Measurements from ENCODE around the gene ARHGAP1.
"Not testable (repeated sequence)": the region's sequence is repeated elsewhere in the genome, so short reads cannot be mapped to it uniquely, and the experiment has no call there.

Gene ARHGAP1

DNA sequence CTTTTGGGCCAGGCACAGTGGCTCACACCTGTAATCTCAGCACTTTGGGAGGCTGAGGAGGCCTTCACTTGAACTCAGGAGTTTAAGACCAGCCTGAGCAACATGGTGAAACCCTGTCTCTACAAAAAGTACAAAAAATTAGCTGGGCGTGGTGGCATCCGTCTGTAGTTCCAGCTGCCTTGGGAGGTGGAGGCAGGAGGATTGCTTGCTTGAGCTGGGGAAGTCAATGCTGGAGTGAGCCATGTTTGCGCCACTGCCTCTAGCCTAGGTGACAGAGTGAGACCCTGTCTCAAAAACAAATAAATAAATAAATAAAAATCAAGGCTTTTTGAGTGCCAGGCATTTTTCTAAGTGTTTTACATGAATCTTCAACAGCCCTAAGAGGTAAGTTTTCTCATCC, 29.9 kb downstream of the ARHGAP1 start:
- DNase-seq = not testable (repeated sequence)

- DNase-seq = peak; percentile 8 to 23
Observed at GRCh38 chr11:46669711-46670139, 30.7 kb downstream of the ARHGAP1 start.

- DNase-seq = no peak
Observed at GRCh38 chr11:46668480-46669085, 31.8 kb downstream of the ARHGAP1 start.

- DNase-seq = no peak
Observed at GRCh38 chr11:46667043-46667481, 33.4 kb downstream of the ARHGAP1 start.

DNA sequence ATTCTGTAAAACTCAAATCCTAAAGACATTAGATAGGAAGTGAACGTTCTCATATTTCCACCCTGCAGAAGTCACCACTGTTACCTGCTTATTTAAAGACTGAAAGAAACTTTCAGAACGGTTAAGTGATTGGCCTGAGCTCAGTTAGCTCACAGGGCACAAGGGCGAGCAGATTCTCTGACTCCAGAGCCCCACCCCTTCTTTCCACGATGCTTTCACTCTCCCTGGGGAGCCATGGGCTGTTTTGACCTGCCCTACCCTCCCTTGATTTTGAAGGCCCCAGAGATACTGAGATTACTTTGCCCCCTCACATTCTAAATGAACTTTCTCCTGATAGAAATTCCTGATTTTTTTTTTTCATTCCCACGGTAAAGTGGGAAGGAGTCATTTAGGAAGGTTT, 33.9 kb downstream of the ARHGAP1 start:
- no peak for DNase-seq

DNA sequence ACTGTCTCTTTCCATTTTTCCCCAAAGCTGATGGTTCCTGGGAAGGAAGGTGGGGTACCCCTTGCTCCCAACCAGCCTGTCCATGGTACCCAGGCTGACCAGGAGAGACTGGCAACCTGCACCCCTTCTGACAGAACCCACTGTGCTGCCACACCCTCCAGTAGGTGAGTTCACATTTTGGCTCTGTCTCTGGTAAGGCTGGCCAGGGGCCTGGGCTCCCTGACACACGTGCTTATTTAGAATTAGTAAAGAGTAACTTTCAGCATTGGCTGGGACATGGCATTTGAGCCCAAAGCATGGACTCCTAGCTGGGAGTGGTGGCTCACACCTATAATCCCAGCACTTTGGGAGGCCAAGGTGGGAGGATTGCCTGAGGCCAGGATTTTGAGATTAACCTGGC, 35.1 kb downstream of the ARHGAP1 start:
- DNase-seq = no peak

DNA sequence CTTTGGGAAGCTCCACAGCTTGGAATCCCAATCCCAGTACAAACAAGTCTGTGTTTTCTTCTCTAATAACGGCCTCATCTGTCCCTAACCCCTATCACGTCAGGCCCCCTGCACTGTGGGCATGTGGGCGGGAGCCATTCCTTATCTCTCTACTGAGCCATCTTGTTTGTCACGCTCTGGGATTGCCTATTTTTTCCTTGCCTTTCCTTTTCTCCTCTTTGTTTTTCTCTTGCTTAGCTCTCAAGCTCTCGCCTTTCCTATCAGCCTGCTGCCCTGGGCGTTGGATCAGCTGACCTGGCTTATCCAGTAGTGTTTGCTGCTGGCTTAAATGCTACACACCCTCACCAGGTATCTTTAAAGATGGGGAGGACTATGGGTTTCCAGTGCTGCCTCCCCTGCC, 35.8 kb downstream of the ARHGAP1 start:
- no peak for DNase-seq

DNA sequence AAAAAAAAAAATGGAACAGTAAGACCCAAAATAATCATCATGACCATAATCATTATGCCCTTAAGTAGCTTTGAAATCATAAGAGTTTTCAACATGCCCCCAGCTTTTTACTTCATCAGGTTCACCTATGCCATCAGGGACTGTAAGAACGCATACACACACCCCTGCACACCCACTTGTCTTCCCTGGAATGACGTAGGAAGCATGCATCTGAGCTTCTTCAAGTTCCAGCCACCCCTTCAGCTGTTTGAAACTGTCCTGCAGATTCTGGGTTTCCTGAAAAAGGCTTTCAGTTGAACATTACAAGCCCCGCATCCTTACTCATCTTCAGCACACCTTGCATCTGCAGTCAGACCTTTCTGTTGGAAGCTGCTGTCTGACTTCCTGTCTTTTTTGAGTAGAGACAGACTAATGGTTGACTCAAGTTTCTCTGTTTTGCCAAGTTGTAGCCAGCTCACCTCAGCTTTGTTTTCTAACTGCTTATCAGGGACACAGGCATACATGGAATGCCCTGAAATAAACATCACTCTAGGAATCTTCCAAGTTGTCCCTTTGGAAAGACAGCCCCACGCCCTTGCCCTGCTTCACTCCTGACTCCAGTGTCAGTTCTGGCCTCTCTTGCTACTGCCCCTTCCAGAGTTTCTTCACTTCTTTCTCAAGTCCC, 37.0 kb downstream of the ARHGAP1 start:
- DNase-seq = no peak

DNA sequence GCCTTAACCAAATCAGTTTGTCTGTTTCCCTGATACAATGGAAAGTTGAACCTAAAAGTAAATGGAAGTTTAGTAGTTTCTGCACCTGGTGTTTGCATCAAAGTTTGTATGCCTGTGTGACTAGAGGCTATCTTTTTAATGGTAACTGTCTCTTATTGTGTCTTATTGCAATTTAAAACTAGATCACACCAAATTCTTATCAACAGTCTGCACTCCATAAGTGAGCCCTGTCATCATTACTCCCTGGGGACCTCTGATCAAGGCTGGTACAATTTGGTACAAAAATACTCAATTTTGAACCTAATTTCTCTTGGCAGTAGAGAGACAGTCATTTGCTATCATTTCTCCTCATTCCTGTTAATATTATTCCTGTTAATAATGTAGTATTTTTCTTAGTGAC, 38.1 kb downstream of the ARHGAP1 start:
- no peak for DNase-seq

DNA sequence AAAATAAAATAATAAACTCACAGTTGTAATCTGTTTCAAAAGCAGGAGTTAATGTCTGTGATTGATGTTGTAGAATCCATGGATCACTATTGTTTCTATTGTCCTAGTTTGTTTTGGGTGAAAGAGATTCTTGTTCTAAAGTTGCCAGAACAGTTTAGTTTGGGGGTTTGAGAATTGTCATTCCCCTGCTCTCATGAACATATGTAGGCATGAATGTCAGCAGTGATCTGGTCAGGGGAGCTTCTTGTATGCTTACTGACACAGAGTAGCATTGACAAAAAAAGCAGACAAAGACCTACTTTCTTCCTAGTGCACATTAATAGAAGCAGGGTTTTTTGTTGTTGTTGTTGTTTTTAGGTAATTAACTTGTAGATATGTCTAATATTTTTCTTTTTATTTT, 38.6 kb downstream of the ARHGAP1 start:
- no peak for DNase-seq

- no peak for DNase-seq
Observed at GRCh38 chr11:46659908-46660307, 40.5 kb downstream of the ARHGAP1 start.

DNA sequence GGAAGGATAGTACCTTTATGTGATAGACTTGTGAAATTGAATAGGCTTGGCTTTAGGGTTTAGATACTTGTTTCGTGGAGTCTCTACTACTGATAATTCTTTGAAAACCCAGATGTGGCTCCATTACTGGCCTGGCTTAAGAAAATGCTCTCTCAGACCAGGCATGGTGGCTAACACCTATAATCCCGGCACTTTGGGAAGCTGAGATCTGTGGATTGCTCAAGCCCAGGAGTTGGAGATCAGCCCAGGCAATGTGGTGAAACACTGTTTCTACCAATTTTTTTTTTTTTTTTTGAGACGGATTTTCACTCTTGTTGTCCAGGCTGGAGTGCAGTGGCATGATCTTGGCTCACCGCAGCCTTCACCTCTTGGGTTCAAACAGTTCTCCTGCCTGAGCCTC, 42.2 kb downstream of the ARHGAP1 start:
- DNase-seq = no peak

DNA sequence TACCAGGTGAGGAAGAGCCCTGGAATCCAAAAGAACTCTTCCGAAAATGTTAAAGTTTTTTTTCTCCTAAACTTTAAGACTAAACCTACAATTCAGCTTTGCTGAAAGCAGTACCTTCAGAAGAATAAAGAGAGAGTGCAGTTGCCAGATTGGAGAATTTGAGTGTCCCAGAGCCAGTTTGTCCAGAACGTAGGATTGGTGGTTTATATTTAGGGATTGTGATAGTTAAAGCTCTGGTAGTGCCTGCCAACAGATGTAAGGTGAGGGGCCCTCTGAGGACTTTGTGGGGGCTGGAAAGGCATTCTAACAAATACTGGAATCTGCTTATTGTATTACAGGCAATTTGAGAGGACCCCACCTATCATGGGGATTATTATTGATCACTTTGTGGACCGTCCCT, 43.2 kb downstream of the ARHGAP1 start:
- no peak for DNase-seq

- no peak for DNase-seq
Observed at GRCh38 chr11:46655631-46656030, 44.8 kb downstream of the ARHGAP1 start.

GRCh38 chr11:46649180-46649738, 51.2 kb downstream of the ARHGAP1 start:
- DNase-seq = no peak

GRCh38 chr11:46643986-46644385, 56.4 kb downstream of the ARHGAP1 start:
- DNase-seq = no peak

DNA sequence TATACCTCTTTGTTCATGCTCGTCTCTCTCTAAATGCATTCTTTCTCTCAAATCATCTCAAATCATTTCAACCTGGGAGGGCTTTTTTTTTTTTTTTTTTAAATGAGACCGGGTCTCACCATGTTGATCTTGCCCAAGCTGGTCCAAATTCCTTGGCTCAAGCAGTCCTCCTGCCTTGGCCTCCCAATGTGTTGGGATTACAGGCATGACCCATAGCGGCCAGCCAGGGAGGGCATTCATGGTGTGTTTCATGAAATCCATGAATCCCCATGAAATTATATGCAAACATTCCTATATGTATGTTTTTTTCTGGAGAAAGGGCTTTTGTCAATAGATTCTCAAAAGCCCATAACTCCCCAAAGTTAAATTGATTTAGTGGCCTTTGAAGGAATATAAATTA, 56.9 kb downstream of the ARHGAP1 start:
- DNase-seq = no peak

- no peak for DNase-seq
Observed at GRCh38 chr11:46642627-46643335, 57.6 kb downstream of the ARHGAP1 start.

DNA sequence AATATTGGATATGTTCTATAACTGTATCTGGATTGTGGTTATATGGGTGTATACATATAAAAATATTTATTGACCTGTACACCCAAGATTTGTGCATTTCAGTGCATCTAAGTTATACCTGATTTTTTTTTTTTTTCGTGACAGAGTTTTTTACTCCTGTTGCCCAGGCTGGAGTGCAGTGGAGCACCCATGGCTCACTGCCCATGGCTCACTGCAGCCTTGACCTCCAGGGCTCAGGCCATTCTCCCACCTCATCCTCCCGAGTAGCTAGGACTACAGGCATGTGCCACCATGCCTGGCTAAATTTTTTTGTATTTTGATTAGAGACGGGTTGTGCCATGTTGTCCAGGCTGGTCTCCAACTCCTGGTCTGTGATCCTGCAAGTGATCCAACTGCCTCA, 58.8 kb downstream of the ARHGAP1 start:
- DNase-seq = no peak

DNA sequence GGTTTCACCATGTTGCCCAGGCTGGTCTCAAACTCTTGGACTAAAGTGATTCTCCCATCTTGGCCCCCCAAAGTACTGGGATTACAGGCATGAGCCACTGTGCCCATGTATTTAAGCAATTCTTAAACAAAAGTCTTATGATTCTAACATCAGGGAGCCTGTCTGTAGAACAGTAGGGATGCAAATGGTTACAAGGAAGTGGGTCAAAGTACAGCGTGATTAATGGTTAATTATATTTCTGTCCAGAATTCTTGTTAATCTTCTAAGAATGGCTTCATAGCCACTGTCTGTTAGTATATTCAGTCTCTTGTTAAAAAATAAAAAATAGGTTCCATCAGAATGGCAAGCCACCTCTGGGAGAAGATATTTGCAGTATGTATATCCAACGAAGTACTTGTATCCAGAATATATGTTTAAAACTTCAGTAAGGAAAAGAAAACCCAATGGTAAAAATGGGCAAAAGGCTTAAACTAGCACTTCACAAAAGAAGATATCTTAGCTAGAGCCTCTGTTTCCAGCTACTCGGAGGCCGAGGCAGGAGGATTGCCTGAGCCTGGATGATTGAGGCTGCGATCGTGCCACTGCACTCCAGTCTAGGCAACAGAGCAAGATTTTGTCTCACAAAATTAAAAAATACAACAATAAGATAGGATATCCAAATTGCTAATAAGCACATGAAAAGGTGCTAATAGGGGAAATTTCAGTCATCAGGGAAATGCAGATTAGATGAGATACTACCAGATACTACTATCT, 60.2 kb downstream of the ARHGAP1 start:
- no peak for DNase-seq

GRCh38 chr11:46639197-46639839, 61.1 kb downstream of the ARHGAP1 start:
- no peak for DNase-seq

GRCh38 chr11:46637546-46637945, 62.9 kb downstream of the ARHGAP1 start:
- DNase-seq = no peak
